OCI-LY3 (cell line): ENCODE data around the gene DSG2.

Experiments
- EZH2phosphoT487 ChIP-seq: fragments of 200-600 bp; shearing (Covaris generic); IDR thresholded peaks from 2 replicates; pipeline ENCODE4 v1.6.1; 2018; ENCODE audit warnings: antibody characterized with exemption, mixed run types, low read depth
- TF ChIP-seq, protein P1 (sequence below): fragments of 200-600, 300-600 bp; sonication (generic); IDR thresholded peaks from 2 replicates; pipeline ENCODE4 v1.5.1; 2014; ENCODE audit warnings: antibody characterized with exemption, low read length, low read depth

DNA sequence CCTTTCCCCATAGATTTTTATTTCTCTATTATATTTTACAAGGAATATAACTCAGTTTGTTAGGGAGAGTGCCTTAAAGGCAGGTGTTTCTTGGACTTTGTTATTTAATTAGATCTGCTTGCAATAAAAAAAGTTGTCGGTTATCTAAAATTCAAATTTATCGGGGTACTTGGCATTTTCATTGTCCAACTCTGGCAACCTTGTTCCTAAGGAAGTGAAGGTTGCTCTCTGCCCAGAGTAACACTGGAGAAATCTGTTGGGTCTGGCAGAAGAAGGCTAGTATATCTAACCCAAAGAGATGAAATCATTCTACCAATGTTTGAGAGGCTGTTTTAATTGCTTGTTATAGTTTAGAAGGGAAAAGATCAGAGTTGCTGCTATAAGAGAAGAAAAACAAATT lies 50.9 kb downstream of the DSG2 start:
- TF ChIP-seq, protein P1, sequence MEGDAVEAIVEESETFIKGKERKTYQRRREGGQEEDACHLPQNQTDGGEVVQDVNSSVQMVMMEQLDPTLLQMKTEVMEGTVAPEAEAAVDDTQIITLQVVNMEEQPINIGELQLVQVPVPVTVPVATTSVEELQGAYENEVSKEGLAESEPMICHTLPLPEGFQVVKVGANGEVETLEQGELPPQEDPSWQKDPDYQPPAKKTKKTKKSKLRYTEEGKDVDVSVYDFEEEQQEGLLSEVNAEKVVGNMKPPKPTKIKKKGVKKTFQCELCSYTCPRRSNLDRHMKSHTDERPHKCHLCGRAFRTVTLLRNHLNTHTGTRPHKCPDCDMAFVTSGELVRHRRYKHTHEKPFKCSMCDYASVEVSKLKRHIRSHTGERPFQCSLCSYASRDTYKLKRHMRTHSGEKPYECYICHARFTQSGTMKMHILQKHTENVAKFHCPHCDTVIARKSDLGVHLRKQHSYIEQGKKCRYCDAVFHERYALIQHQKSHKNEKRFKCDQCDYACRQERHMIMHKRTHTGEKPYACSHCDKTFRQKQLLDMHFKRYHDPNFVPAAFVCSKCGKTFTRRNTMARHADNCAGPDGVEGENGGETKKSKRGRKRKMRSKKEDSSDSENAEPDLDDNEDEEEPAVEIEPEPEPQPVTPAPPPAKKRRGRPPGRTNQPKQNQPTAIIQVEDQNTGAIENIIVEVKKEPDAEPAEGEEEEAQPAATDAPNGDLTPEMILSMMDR, result no peak
- TF ChIP-seq EZH2phosphoT487, result no peak
